ENCODE results near the gene TEKTIP1.

The TEKTIP1 gene

DNA sequence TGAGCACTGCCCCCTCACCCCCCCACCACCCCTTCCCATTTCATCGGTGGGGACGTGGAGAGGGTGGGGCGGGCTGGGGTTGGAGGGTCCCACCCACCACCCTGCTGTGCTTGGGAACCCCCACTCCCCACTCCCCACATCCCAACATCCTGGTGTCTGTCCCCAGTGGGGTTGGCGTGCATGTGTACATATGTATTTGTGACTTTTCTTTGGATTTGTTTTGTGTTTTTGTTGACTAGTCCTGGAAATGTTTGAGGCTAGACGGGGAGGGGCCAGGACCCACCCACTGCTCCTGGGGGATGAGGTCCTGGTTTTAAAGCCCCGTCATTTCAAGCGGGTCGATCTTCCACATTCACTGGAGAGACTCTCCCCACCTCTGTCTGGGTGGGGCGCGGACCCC is 3.0 kb upstream of the TEKTIP1 start:
- H3K23ac ChIP-seq (ENCODE audit: low read depth, low read length, poor library complexity), result no peak overlapping the region
- H2BK15ac ChIP-seq (ENCODE audit: low read length), result no peak overlapping the region
- H3K9ac ChIP-seq (ENCODE audit: low read depth, low read length, poor library complexity), result no peak overlapping the region
- H3K27me3 ChIP-seq (ENCODE audit: control insufficient read depth in 3 of 3, insufficient read depth in 3 of 3, low read depth in 1 of 3, low read length in 3 of 3), result no peaks in the 10 kb centered on the region
- H2BK5ac ChIP-seq (ENCODE audit: low read length), result no peak overlapping the region
- no peaks in the 10 kb centered on the region for H3K9me3 ChIP-seq (replicated peaks in 1 of 2; ENCODE audit: control insufficient read depth in 2 of 2, insufficient read depth in 1 of 2, low read depth in 1 of 2, low read length in 2 of 2)
- no peak for DNase-seq (ENCODE audit: low spot score)
- no peak overlapping the region for H3K14ac ChIP-seq (ENCODE audit: low read length)
- WGBS, 2 donors (ENCODE audit: extremely low coverage in 2 of 2, insufficient read length in 2 of 2, insufficient replicate concordance in 1 of 2), result no CpG with 5 or more reads among the region's 10 CpGs
- no peak overlapping the region for H3K4ac ChIP-seq (ENCODE audit: low read length)
- H3K79me1 ChIP-seq (ENCODE audit: low read depth, low read length), result peaks cover 4% of the 10 kb centered on the region
- H3K4me2 ChIP-seq (ENCODE audit: insufficient read depth, low read length, poor library complexity, severe bottlenecking), result no peak overlapping the region
- no peak overlapping the region for H3K27ac ChIP-seq (replicated peaks; ENCODE audit: low read length)
- H3K4me1 ChIP-seq (ENCODE audit: control insufficient read depth in 2 of 2, insufficient read depth in 1 of 2, low read depth in 1 of 2, low read length in 2 of 2), result peaks cover 6 to 8% of the 10 kb centered on the region in 2 donors
- H2BK12ac ChIP-seq (ENCODE audit: low read length), result no peak overlapping the region
- no peak overlapping the region for H2AK5ac ChIP-seq (ENCODE audit: low read depth, low read length)
- peak overlapping the region; percentile 18 for H2BK120ac ChIP-seq (ENCODE audit: low read depth, low read length)
- no peak overlapping the region for H4K8ac ChIP-seq (ENCODE audit: low read depth, low read length)
- H3K18ac ChIP-seq (ENCODE audit: low read length), result no peak overlapping the region
- no peak overlapping the region for H4K91ac ChIP-seq (ENCODE audit: low read depth, low read length, poor library complexity)
- H3K4me3 ChIP-seq (ENCODE audit: low read length in 2 of 2), result no peak overlapping the region
- no peak overlapping the region for H2AFZ ChIP-seq (ENCODE audit: low read length)
- H3K36me3 ChIP-seq (replicated peaks in 1 of 2; ENCODE audit: control insufficient read depth in 2 of 2, insufficient read depth in 2 of 2, low read length in 2 of 2), result peaks cover 46 to 81% of the 10 kb centered on the region in 2 donors

DNA sequence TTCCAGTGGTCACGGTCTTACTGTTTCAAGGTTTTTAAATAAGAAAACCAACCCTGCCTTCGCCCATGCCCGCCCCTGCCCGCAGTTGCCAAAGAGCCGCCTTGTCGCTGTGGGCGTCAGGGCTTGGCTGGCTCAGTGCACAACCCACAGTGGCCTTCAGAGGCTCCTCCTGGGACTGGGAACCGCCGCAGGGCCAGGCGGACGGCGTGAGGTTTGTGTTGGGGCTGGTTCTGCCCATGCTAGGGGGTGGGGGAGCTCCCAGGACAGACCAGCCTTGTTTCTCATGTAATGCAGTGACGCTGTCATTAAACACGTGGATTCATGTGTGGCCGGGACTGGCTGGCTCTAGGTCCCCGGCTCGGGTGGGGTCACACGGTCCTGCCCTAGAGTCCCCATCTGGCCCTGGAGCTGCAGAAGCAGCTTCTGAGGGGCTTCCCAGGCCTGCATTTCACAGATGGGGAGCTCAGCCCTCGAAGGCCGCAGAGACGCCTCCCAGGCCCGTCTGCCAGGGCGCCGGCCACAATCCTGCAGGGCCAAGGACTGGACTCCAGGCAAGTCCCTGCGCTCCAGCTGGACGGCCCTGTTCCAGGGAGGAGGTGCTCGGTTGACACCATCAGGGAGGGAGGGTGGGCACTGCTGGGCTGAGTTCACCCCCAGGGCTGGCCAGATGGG is 2.4 kb upstream of the TEKTIP1 start:
- Histone ChIP-seq H2AK5ac (ENCODE audit: low read depth, low read length) (peak overlapping the region; percentile 61), H3K9me3 (replicated peaks in 1 of 2; ENCODE audit: control insufficient read depth in 2 of 2, insufficient read depth in 1 of 2, low read depth in 1 of 2, low read length in 2 of 2) (no peaks in the 10 kb centered on the region), H3K79me1 (ENCODE audit: low read depth, low read length) (peaks cover 4% of the 10 kb centered on the region), H3K4me3 (ENCODE audit: low read length in 2 of 2) (no peak overlapping the region), H3K9ac (ENCODE audit: low read depth, low read length, poor library complexity) (no peak overlapping the region), H3K27me3 (ENCODE audit: control insufficient read depth in 3 of 3, insufficient read depth in 3 of 3, low read depth in 1 of 3, low read length in 3 of 3) (no peaks in the 10 kb centered on the region), H3K4me1 (ENCODE audit: control insufficient read depth in 2 of 2, insufficient read depth in 1 of 2, low read depth in 1 of 2, low read length in 2 of 2) (peaks cover 6 to 8% of the 10 kb centered on the region in 2 donors), H2BK15ac (ENCODE audit: low read length) (no peak overlapping the region), H4K8ac (ENCODE audit: low read depth, low read length) (no peak overlapping the region), H2AFZ (ENCODE audit: low read length) (no peak overlapping the region), H3K18ac (ENCODE audit: low read length) (peak overlapping the region; percentile 48), H3K27ac (replicated peaks; ENCODE audit: low read length) (no peak overlapping the region), H2BK120ac (ENCODE audit: low read depth, low read length) (peak overlapping the region; percentile 18), H2BK5ac (ENCODE audit: low read length) (peak overlapping the region; percentile 48), H3K4ac (ENCODE audit: low read length) (no peak overlapping the region), H3K36me3 (replicated peaks in 1 of 2; ENCODE audit: control insufficient read depth in 2 of 2, insufficient read depth in 2 of 2, low read length in 2 of 2) (peaks cover 40 to 75% of the 10 kb centered on the region in 2 donors), H3K14ac (ENCODE audit: low read length) (peak overlapping the region; percentile 21), H2BK12ac (ENCODE audit: low read length) (no peak overlapping the region), H4K91ac (ENCODE audit: low read depth, low read length, poor library complexity) (no peak overlapping the region), H3K23ac (ENCODE audit: low read depth, low read length, poor library complexity) (peak overlapping the region; percentile 89), H3K4me2 (ENCODE audit: insufficient read depth, low read length, poor library complexity, severe bottlenecking) (no peak overlapping the region)
- no peak for DNase-seq (ENCODE audit: low spot score)
- WGBS, 2 donors (ENCODE audit: extremely low coverage in 2 of 2, insufficient read length in 2 of 2, insufficient replicate concordance in 1 of 2), result no CpG with 5 or more reads among the region's 27 CpGs

DNA sequence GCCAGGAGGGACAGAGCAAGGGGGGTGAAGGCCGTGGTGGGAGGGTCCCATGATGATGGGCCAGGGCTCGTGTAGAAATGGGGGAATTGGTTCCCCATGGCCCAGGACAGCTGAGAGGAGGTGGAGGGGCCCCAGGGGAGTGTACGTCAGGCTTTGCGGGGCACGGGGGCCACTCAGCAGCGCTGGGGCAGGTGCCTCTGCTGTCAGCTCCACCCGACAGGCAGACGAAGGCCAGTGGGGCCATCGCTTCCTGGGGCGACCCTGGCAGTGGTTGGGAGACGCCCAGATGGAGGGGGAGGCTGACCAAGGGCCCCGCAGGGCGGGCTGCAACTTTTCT is 1.9 kb upstream of the TEKTIP1 start:
- no CpG with 5 or more reads among the region's 13 CpGs for WGBS, 2 donors (ENCODE audit: extremely low coverage in 2 of 2, insufficient read length in 2 of 2, insufficient replicate concordance in 1 of 2)

DNA sequence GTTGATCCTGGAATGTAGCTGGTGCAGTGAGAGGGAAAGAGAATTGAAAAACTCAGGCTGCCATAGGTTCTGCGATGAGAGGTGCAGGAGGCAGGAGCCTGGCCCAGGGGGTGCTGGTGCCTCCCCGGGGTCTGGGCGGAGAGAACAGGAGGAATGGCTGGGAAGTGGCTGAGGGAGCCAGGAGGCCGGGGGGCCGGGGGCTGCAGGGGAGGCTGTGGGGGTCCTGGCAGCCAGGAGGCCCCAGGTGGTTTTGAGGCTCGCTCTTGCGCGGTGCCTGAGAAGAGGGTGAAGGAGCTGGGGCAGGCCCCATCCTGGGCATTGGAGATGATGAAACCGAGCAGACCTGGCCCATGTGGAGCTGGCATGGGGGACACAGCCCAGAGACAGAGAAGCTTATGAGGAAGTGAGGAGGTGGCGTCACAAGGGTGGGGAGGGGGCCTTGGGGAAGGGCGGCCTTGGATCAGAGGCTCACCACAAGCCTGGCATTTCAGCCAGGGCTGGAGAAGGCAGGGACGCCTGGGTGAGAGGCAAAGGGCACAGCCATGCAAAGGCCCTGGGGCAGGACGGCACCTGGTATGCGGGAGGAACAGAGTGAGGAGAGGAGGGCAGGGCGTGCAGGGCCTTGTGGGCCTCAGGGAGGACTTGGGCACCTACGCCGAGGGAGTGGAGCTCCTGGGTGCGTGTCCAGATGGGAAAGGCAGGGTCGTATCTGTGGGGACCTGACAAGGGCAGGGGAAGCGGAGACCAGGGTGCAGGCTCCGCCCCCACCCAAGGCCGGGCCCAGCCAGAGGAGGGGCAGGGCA is 1.3 kb upstream of the TEKTIP1 start:
- Histone ChIP-seq H2BK12ac (ENCODE audit: low read length) (no peak overlapping the region), H2AK5ac (ENCODE audit: low read depth, low read length) (no peak overlapping the region), H3K4ac (ENCODE audit: low read length) (no peak overlapping the region), H2BK15ac (ENCODE audit: low read length) (no peak overlapping the region), H3K4me3 (ENCODE audit: low read length in 2 of 2) (no peak overlapping the region), H2BK5ac (ENCODE audit: low read length) (peak overlapping the region; percentile 66), H4K91ac (ENCODE audit: low read depth, low read length, poor library complexity) (no peak overlapping the region), H3K4me2 (ENCODE audit: insufficient read depth, low read length, poor library complexity, severe bottlenecking) (no peak overlapping the region), H4K8ac (ENCODE audit: low read depth, low read length) (peak overlapping the region; percentile 43), H3K9me3 (replicated peaks in 1 of 2; ENCODE audit: control insufficient read depth in 2 of 2, insufficient read depth in 1 of 2, low read depth in 1 of 2, low read length in 2 of 2) (no peaks in the 10 kb centered on the region), H3K79me1 (ENCODE audit: low read depth, low read length) (peaks cover 4% of the 10 kb centered on the region), H2BK120ac (ENCODE audit: low read depth, low read length) (no peak overlapping the region), H3K36me3 (replicated peaks in 1 of 2; ENCODE audit: control insufficient read depth in 2 of 2, insufficient read depth in 2 of 2, low read length in 2 of 2) (peaks cover 33 to 64% of the 10 kb centered on the region in 2 donors), H3K4me1 (ENCODE audit: control insufficient read depth in 2 of 2, insufficient read depth in 1 of 2, low read depth in 1 of 2, low read length in 2 of 2) (peaks cover 6 to 8% of the 10 kb centered on the region in 2 donors), H3K18ac (ENCODE audit: low read length) (peak overlapping the region; percentile 52), H3K14ac (ENCODE audit: low read length) (no peak overlapping the region), H3K23ac (ENCODE audit: low read depth, low read length, poor library complexity) (peak overlapping the region; percentile 73), H3K27me3 (ENCODE audit: control insufficient read depth in 3 of 3, insufficient read depth in 3 of 3, low read depth in 1 of 3, low read length in 3 of 3) (no peaks in the 10 kb centered on the region), H3K27ac (replicated peaks; ENCODE audit: low read length) (no peak overlapping the region), H2AFZ (ENCODE audit: low read length) (no peak overlapping the region), H3K9ac (ENCODE audit: low read depth, low read length, poor library complexity) (no peak overlapping the region)
- no peak for DNase-seq (ENCODE audit: low spot score)
- no CpG with 5 or more reads among the region's 22 CpGs for WGBS, 2 donors (ENCODE audit: extremely low coverage in 2 of 2, insufficient read length in 2 of 2, insufficient replicate concordance in 1 of 2)

More for the DNA sequence above, 1.9 kb upstream of the TEKTIP1 start:
- peak overlapping the region; percentile 18 for H2BK120ac ChIP-seq (ENCODE audit: low read depth, low read length)
- no peak overlapping the region for H3K4me3 ChIP-seq (ENCODE audit: low read length in 2 of 2)
- H2BK12ac ChIP-seq (ENCODE audit: low read length), result no peak overlapping the region
- H3K9me3 ChIP-seq (replicated peaks in 1 of 2; ENCODE audit: control insufficient read depth in 2 of 2, insufficient read depth in 1 of 2, low read depth in 1 of 2, low read length in 2 of 2), result no peaks in the 10 kb centered on the region
- no peaks in the 10 kb centered on the region for H3K27me3 ChIP-seq (ENCODE audit: control insufficient read depth in 3 of 3, insufficient read depth in 3 of 3, low read depth in 1 of 3, low read length in 3 of 3)
- no peak overlapping the region for H2AFZ ChIP-seq (ENCODE audit: low read length)
- peaks cover 38 to 70% of the 10 kb centered on the region in 2 donors for H3K36me3 ChIP-seq (replicated peaks in 1 of 2; ENCODE audit: control insufficient read depth in 2 of 2, insufficient read depth in 2 of 2, low read length in 2 of 2)
- no peak overlapping the region for H3K14ac ChIP-seq (ENCODE audit: low read length)
- peak overlapping the region; percentile 61 for H2AK5ac ChIP-seq (ENCODE audit: low read depth, low read length)
- no peak overlapping the region for H3K4me2 ChIP-seq (ENCODE audit: insufficient read depth, low read length, poor library complexity, severe bottlenecking)
- H4K8ac ChIP-seq (ENCODE audit: low read depth, low read length), result no peak overlapping the region
- H2BK5ac ChIP-seq (ENCODE audit: low read length), result peak overlapping the region; percentile 48
- no peak for DNase-seq (ENCODE audit: low spot score)
- H4K91ac ChIP-seq (ENCODE audit: low read depth, low read length, poor library complexity), result no peak overlapping the region
- peak overlapping the region; percentile 50 for H3K9ac ChIP-seq (ENCODE audit: low read depth, low read length, poor library complexity)
- H3K18ac ChIP-seq (ENCODE audit: low read length), result no peak overlapping the region
- peaks cover 4% of the 10 kb centered on the region for H3K79me1 ChIP-seq (ENCODE audit: low read depth, low read length)
- H3K4me1 ChIP-seq (ENCODE audit: control insufficient read depth in 2 of 2, insufficient read depth in 1 of 2, low read depth in 1 of 2, low read length in 2 of 2), result peaks cover 6 to 8% of the 10 kb centered on the region in 2 donors
- no peak overlapping the region for H3K23ac ChIP-seq (ENCODE audit: low read depth, low read length, poor library complexity)
- H3K4ac ChIP-seq (ENCODE audit: low read length), result no peak overlapping the region
- no peak overlapping the region for H2BK15ac ChIP-seq (ENCODE audit: low read length)
- H3K27ac ChIP-seq (replicated peaks; ENCODE audit: low read length), result no peak overlapping the region

Measured in neuronal stem cell (in vitro differentiated cells).